HG03066 (cell line): ENCODE measurements around the gene DAP.

ENCODE experiments used
- ATAC-seq: cut with Tn5 transposase; IDR thresholded peaks from one replicate; pipeline ENCODE4 v1.9.1; 2021; ENCODE audit warnings: low read depth; ENCODE audit not compliant: unreplicated experiment

Gene DAP

DNA sequence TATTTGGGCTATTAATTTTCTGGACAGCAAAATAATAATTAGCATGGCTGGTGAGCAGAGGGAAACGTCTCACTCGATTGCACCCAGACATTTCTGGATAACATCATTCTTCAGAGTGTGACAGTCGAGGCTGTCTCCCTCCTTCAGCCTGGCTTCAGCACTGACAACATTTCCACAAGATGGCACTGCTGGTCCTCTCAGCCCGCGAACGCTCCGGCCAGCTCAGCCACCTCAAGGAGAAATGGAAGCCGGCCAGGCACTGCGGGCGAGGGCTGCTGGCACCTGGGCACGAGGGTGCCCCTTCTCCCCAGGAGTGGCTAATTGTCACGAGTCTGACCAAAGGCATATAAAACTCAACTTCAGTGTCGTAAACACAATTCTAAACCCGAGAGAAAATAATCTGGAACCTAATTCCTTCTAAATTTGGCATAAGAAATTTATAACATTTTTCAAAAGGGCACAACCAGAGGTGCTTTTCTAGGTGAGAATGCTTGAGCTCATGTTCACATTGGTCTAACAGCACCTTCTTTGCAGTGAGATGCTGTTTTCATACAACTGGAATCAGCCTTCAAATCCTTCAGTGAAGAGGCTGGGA lies 65.9 kb downstream of the DAP start:
- peak; percentile 26 for ATAC-seq

GRCh38 chr5:10691826-10692785 lies 68.9 kb downstream of the DAP start:
- no peak for ATAC-seq

GRCh38 chr5:10690460-10691440 lies 70.3 kb downstream of the DAP start:
- ATAC-seq = no peak

DNA sequence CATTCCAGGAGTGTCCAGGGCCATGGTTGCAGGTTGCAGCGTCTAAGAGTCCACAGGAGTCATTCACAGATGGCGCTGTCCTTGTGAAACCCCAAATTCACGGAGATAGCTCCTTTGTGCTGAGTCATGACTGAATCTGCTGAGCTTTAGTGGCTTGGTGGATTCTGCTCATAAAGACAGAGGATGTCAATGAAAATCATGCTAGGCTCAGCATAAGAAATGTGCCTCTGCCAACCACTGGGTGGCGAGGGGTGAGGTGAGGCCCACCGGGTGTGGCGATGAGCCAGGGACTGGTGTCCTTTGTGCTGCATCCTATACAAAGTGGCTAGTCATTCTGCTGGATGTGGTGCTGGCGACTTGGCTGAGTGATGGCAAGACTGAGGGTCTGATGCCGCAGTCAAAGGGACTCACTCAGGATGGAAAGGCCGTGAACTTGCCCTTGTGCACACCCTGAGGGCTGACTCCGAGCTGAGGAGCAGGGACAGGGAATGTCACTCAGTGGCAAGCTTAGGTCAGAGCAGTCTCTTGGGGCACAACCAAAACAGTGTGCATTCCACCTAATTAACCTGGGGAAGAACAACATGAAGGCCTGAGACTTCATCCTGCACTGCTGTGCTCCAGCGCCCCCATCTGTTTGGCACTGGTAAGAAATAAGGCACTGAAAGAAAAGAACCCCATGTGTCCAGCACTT lies 71.5 kb downstream of the DAP start:
- ATAC-seq = no peak

DNA sequence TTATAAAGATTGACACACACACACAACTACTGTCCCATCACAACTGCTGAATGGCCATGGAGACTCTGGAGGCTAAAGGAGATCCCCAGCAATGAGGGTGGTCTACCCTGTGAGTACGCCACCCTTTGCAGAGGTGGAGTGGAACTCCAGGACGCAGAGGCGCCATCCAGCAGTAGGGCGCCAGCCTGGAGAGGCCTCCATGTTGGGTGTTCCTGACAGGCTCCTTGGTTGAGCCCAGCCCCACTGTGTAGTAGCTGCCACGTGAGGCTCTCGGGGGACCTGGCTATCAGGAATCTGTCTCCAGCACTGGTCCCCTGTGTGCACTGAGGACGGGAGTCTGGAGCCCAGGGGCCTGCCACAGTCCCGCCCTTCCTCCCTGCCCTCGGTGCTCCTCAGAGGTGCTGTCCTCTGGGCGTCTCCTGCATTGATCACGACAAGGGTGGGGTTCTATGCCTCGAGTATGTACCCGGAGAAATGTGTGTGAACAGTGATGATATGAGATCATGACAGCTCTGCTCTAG lies 72.3 kb downstream of the DAP start:
- no peak for ATAC-seq

GRCh38 chr5:10686890-10687289 lies 74.1 kb downstream of the DAP start:
- ATAC-seq = no peak

DNA sequence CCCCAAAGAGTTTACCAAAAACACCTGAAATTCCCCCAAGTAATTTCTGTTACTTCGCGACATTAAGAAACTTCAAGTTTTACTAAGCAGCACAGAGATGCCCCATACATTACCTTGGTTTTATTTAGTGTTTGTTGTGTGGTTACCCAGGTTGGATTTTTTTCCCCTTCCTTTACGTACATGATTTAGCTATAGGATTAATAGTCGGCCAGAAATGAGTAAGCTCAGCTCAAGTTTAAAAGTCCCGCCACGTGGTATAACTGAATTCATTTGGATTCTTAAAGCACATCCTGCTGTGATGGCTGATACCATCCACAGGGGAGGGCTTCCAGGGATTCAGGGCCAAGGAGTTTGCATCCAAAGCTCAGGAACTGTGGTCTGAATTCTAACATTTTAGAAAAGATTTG lies 75.9 kb downstream of the DAP start:
- ATAC-seq = peak; percentile 75

- ATAC-seq = peak; percentile 49
Observed at GRCh38 chr5:10684303-10685086, 76.5 kb downstream of the DAP start.

DNA sequence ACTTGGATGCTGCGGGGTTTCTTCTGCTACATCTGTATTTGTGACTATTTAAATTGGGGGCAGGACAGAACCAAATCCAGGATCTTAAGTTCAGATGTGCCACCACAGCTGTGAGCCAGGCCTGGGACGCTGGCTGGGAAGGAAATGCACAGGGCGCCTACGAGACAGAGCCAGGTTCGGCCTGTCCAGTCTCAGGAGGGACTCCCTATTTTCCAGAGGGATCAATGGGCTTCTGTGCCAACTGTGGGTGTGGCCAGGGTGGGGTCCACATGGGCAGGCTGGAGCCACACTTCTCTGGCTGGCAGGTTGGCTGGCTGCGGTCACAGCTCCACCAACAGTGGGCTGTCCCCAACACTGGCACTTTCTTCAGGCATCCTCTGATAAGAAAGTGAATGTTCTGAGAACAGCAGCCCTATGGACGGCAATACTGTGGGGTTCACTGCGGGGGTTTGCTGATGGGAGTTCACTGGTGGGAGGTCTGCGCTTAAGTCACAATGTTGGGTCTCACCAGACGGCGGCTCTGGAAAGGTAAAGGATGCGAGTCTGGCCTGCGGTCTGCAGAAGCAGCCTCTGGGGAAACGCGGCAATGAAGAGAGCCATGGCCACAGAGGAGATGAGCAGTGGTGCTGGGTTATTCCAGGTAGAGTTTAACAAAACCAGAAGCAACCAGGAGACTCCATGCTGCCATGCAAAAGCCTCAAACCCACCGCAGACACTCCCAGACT lies 78.1 kb downstream of the DAP start:
- no peak for ATAC-seq

DNA sequence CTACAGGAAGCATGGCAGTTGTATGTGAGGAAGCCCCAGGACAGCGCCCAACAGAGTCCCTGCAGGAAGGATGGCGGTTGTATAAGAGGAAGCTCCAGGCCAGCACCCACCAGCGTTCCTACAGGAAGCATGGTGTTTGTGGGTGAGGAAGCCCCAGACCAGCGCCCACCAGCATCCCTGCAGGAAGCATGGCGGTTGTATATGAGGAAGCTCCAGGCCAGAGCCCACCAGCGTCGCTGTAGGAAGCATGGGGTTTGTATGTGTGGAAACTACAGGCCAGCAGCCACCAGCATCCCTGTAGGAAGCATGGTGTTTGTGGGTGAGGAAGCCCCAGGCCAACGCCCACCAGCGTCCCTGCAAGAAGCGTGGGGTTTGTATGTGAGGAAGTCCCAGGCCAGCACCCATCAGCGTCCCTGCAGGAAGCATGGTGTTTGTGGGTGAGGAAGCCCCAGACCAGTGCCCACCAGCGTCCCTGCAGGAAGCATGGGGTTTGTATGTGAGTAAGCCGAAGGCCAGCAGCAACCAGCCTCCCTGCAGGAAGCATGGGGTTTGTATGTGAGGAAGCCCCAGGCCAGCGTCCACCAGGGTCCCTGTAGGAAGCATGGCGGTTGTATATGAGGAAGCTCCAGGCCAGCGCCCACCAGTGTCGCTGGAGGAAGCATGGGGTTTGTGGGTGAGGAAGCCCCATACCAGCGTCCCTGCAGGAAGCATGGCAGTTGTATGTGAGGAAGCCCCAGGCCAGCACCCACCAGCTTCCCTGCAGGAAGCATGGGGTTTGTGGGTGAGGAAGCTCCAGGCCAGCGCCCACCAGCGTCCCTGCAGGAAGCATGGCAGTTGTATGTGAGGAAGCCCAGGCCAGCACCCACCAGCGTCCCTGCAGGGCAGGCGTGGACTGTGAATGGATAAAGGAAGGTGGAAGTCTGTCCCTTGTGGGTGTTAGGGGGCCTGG lies 79.0 kb downstream of the DAP start:
- no peak for ATAC-seq

GRCh38 chr5:10680876-10681481 lies 80.1 kb downstream of the DAP start:
- no peak for ATAC-seq

- no peak for ATAC-seq
Observed at GRCh38 chr5:10679336-10679988, 81.6 kb downstream of the DAP start.

DNA sequence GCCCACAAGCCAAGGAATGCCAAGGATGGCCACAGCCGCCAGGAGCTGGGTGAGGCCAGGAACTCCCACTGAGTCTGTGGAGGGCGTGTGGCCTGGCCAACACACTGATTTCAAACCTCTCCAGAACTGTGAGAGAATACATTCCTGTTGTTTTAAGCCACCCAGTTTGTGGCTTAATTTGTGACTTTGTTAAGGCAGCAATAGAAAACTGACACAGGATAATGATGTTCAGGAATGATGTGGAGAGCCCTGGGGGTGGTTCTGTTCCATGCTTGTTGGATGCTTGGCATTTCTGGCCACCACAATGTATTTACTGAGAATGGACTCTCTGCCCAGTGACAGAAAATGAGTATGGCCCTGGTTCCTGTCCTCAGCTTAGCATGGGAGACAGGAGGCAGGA lies 82.8 kb downstream of the DAP start:
- no peak for ATAC-seq

DNA sequence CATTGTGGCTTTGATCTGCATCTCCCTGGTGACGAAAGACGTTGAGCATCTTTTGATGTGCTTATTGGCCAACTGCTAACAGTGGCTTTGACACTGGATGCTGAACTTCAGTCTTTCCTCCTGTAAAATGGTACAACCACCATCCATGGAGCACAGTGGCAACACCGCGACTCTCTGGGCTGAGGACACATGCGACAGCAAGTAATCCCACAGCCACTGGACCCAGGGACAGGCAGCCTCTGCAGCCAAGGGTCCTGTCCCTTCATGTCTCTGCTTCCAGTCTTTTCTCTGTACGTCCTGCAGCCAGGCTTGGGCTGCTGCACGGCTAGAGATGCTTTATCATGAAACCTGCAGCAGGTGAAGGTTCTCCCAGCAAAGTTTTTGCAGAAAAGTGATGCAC lies 83.5 kb downstream of the DAP start:
- ATAC-seq = no peak

DNA sequence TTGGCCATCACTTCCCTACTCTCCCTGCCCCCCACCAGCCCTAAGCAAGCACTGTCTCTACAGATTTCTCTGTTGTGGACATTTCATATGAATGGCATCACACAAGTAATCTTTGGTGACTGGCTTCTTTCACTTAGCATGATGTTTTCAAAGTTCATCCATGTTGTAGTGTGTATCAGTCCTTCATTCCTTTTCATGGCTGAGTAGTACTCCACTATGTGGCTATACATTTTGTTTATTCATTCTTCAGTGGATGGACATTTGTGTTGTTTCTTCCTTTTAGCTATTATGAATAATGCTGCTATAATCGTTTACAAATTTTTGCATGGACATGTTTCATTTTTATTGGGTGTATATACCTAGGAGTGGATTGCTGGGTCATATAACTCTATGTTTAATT lies 84.1 kb downstream of the DAP start:
- no peak for ATAC-seq

GRCh38 chr5:10676224-10676623 lies 84.8 kb downstream of the DAP start:
- no peak for ATAC-seq
